Endothelial cell of hepatic sinusoid (primary cell): ENCODE results near the gene ASCL2.

Experiments used
- in situ Hi-C: cut with HindIII; loops from 2 replicates; pipeline ENCODE4 v1.10.0; 2017; ENCODE audit warnings: low sequenced_read_pairs

The ASCL2 gene

DNA sequence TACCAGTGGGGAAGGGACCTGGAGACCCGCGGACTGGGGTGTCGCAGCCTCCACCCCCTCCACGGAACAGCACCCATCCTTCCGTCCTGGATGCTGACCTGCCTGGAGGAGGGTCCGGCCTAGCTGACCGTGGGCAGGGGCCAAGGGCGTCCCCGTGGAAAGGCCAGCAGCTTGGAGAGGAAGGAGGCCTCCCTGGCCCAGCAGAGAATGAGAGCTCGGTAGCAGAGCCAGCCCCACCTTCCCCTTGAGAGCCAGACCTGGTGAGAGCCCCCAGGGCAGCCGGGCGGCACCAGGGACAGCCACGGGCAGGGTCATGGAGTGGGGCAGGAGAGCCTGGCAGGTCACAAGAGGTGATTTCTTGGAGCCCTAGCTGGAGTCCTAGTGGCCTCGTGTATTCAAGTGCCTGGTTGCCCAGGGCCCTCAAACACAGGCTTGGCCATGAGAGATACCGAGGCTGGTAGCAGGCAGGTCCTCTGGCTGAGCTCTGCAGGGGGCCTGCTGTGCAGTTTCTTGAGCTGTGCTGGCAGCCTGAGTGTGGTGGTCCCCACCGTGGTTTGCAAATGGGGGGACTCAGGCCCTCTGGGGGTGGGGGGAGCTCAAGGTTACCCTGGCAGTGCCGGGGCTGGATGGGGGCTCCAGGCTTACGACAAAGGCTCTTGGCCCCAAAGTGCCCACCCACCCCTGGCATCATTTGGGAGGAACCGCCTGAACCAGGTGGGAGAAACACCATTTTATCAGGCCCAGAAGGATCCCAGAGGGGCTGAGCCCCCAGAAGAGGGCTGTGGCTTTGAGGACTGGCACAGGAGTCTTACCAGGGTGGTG lies 39.1 kb upstream of the ASCL2 start:
- in situ Hi-C loops: no loop called here

DNA sequence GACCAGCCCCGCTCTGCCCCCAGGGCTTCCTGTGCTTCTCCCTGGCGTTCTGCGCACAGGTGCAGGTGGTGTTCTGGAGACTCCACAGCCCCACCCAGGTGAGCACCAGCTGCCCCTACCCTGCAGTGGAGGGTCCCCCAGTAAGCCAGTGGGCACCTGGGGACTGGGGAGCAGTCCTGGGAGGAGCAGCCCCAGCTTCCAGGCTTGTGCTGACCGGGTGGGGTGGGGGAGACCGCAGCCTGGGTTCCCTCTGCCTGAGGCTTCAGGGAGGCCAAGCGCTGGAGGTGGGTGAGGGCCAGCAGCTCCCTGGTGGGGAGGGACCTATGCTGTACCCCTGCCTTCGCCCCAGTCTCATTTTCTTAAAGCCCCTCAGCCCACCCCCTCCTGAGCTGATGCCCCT lies 38.3 kb upstream of the ASCL2 start:
- in situ Hi-C loops: no loop called here

DNA sequence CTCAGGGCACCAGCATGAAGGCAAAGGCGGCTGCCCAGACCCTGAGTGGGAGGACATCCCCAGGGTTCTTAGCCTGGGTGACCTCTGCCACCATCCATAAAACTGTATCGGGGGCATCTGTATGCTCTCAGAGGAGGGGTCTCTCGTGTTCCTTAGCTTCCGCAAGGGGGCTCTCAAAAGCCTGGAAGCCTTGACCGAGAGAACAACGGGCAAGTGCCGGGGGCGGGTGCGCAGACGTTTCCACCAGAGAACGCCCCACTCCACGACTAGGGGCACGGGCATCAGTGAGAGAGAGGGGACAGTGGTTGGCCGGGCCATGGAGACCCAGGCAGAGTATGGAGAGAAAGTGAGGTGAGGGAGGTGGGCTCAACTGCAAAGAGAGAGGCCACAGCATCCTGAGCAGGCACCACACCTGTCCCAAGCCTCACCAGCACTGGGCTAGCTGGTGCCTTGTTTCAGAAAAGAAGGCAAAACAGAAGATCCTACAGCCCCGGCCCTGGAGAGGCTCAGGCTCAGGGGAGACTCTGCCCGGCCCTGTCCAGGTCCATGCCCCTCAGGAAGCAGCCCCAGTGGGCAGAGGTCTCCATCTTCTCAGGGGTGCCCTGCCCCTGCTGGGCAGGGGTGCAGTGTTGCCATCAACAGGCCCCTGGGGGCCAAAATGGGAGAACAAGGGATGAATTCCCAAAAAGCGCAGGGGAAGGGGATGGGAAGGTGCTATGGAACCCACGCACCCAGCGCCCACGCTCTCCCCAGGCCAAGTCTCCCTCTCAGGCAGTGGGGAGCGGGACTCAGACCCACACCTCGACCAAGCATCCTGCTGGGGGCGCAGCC lies 37.3 kb upstream of the ASCL2 start:
- in situ Hi-C loops: no loop called here

DNA sequence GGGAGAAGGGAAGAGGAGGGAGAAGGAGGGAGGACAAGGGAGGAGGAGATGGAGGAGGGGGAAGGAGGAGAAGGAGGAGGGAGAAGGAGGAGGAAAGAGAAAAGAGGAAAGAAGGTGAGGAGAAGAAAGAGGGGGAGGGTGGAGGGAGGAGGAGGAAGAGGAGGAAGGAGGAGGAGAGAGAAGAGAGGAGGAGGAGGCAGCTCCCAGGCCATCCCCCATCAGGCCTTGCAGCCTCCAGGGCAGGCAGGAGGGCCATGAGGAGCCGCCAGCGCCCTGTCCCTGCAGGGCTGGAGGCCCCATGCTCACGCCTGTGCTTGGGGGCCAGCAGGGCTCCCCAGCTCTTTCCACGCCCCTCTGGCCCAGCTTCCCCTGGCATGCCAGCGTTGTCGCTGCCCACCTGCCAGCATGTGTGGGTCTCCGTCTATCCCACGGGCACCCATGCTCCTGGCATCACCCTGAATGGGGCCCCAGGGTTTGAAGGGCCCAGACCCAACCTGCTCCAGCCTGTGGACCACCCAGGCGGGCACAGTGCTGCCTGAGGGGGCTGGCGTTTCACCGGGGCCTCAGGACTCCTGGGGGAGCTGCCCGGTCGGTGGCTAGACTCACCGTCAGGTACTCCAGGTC lies 36.6 kb upstream of the ASCL2 start:
- in situ Hi-C loops: no loop called here

DNA sequence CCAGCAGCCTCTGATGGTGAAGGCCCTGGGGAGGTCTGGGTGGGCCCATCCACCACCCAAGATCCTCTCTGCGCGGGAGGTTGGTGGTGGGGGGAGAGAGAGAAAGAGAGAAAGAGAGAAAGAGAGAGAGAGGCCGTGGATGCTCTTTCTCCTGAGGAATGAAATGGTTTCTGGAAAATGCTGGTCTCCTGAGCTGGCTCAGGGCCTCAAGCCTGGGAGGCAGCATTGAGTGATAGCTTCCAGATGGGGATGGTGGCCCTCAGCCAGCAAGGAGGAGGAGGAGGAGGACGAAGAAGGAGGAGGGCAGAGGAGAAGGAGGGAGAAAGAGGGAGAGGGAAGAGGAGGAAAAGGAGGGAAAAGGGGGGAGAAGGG lies 36.0 kb upstream of the ASCL2 start:
- in situ Hi-C loops: no loop called here

DNA sequence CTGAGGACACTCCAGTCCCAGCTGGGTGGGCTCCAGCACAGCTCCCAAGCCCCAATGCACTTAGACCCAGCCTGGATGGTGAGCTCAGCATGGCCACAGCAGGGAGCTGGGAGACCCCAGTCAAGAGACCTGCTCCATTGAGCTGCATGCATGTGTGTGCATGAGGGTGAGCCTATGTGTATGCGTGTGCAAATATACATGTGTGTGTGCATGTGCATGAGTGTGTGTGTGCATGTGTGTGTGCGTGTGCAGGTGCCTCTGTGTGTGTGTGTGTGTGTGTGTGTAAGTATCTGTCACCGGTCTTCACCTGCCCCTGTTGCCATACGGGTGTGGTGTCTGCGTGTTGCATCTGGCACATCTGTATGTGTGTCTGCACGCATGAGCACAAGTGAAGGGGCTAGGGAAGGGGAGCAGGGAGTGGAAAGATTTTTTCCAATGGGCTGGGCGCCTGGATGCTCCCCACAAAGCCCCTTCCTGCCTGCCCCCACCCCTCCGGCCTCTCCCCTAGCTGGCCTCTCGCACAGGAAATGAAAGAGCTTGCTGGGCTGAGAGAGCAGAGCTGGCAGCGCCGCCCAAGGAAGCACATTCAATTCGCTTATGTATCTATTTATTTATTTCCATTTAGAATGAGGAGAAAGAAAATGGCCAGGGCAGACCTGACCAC lies 35.5 kb upstream of the ASCL2 start:
- in situ Hi-C loops: no loop called here

DNA sequence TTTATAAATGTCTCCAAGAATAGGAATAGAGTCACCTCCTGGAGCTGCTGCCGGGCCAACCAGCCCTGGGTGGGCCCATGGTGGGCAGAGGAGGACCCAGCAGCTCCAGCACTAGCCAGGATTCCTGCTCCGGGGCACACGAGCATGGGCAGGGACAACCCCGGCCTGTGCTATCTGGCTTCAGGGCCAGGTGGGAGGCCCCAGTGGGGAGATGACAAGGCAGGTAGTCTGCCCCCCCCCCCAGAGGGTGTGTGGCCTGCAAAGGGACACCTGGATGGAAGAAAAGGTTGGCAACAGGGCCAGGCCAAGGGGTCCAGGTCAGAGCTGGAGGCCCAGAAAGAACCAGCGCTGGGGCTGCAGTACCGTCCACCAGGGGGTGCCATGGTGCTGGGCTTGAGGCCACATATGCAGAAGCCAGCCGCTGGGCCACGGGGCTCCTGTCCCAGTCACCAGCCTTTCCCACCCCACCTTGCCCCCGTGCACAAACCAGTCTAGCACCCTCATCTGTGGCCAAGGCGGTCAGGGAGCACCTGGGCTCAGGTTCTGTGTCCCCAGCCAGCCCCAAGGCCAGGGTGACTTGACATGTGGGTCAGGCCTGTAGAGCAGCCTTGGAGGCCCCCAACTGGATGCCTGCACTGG lies 34.9 kb upstream of the ASCL2 start:
- in situ Hi-C loops: no loop called here

DNA sequence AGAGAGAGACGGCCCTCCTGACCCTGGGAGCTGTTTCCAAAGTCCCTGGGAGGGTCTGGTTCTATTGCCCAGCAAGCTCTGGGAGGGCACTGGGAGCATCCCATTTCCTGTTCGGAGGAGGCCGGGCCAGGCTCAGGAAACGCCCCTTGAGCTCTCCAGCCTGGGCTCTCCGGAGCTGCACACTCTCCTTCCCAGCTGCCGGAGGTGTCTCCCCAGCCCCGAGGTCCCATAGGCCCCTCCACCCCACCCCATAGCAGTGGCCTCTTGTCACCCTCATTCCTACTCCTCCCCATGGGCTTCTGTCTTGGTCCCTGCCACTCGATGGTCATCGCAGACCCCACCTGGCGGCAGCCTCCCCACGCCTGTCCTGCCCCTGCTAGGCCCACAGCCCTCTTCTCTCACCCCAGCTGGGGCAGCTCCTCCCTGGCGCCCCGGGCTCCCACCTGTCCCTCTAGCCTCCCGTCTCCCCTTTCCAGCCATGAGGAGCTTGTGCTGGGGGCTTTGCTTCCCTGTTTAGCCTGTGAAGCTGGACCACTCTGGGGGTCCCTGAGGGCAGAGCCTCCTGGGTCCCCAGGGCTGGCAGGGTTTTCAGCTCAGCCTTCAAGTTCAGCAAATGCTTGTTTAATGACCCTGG lies 34.2 kb upstream of the ASCL2 start:
- in situ Hi-C loops: no loop called here

DNA sequence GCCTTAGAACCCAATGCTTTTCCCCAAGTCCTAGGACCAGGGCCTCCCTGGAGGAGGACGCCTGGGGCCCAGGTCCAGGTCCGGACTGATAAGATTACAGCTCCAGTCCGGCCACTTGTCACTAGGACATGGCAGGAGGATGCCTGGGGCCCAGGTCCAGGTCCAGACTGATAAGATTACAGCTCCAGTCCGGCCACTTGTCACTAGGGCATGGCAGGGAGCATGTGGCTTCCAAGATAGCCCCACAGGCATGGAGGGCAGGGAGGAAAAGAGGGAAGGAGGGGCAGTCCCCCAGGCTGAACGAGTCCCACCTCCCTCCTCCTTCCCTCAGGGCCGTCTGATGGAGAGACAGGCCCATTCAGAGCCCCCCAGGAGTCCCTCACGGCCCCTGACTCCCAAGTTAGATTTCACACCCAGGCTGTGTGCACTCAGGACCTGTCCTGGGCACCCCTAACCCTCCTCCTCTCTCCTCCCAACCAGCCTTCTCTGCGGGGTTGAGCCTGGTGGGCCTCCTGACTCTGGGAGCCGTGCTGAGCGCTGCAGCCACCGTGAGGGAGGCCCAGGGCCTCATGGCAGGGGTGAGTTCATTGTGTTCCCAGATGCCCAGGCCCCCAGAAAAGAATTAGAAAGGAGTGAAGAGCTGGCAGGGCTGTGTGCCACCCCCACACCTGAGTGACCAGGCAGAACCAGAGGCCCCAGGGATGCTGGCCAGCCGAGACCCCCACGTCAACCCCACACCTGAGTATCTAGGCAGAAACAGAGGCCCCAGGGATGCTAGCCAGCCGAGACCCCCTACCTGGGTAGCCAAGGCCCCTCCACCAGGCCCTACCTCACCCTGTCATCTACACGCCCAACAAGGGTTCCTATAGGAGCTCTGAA lies 33.5 kb upstream of the ASCL2 start:
- in situ Hi-C loops: no loop called here

DNA sequence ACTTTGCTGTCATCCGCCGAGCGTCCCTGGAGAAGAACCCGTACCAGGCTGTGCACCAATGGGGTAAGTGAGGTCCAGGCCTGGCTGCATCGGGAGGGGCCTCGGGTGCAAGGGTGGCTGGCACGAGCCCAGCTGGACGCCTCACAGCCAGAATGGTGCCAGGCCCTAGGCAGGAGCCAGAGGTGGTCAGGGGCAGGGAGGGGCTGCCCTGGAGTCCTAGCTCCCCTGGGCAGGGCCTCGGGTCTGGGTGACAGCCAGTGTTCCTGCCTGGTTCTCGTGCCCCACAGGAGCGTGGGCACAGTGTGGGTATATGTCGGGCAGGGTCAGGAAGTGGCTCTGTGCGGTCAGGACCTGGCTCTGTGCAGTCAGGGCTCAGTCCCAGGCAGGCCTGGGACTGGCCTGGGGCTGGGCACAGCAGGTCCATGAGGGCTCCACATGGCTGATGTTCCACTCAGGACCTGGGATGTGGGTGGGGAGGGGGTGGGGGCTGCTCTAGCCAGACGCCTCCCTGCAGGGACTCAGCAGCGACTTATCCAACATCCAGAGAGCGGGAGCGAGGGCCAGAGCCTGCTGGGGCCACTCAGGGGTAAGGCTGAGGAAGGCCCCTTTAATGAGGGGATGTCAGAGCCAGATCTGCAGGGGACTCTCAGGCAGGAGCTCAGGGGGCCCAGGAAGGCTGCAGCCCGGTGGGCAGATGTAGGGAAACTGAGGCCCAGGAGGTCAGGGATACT lies 32.7 kb upstream of the ASCL2 start:
- in situ Hi-C loops: no loop called here

DNA sequence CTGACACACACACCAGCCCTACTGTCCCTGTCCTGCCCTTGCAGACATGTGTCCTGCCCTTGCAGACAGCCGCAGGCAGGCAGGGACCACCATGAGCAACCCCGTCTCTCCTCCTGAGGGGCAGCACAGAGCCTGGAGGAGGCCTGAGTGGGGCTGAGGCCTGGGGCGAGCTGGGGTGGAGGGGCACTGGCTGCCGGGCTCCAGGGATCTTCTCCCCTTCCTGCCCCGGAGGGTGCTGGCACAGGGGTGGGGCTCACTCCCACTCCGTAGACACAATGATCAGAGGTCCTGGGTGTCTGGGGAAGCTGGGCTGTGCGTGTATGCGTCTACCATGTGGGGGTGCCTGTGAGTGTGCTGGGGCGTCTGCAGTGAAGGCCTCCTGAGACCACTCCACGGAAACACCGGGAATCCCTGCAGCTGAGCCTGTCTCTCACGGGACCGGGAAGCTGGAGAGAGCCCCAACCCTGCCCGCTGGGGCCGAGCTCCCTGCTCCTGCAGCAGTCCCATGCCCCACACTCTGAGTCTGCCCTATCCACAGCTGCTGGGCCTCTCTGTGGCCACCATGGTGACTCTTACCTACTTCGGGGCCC lies 32.0 kb upstream of the ASCL2 start:
- in situ Hi-C loops: no loop called here

DNA sequence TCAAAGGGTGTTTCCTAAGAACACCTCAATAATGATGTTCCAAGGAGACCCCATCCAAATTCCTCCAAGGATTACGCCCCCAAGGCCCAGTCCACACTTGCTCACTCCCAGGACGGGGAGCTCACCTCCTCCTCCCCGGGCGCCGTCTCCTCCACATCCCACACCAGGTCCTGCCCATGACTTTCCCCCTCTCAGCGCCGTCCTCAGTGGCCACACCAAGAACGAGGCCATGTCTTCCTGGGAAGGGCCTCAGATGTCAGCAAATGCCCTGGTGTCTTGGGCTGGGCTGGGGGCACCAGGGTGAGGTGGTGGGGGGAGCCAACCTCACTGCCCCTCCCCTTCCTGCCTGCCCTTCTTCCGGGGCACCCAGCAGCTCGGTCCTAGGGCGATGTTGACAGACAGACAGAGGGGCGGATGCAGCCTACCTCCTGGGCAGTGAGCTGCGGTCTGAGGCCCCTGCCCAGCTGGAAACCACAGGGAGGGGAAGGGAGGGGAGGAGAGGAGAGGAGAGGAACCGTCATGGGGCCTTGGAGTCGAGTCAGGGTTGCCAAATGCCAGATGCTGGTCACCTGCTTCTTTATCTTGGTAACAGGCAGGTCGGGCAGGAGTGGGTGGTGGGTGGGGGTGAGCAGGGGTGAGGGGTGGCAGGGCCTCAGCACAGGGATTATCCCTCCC lies 31.4 kb upstream of the ASCL2 start, which contains the start of the genes C11orf21 and TSPAN32:
Gene C11orf21, minus strand, starts transcription at position 288 of the 675 bp plus-strand sequence. Its CDS starts 110 bp downstream, at position 178.
Gene TSPAN32, plus strand, starts transcription at position 383 of the 675 bp plus-strand sequence. Its CDS starts 137 bp downstream, at position 520.
- in situ Hi-C loops: no loop called here

DNA sequence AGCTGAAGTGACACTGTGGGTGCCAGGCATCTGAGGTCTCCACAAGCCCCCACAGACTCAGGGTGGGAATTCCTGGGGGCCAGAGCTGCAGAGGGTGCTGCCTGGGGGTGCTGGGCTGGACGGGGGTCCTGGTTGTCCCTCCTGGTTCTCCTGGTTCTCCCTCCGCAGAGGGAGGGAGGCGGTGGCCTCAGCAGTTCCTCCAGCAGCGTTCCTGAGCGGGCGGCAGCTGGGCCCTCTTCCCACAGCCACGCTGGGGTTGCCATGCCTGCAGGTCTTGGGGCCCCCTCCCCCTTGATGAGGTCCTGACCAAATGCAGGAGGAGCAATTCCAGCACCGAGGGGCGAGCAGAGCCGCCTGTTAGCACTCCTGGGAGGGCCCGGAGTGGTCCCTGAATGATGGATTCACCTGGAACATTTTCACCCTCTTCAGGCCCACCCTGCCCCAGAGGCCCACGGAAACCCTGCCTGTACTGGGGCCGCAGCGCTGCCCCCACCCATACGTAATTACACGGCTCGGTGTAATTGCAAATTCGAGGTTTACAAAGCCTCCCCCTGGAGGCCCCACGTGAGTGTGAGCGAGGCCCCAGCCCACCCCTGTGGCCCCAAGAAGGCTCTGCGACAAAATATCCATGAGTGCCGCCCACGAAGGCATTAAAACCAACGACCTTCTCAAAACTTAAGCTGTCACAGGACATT lies 30.7 kb upstream of the ASCL2 start:
- in situ Hi-C loops: no loop called here

DNA sequence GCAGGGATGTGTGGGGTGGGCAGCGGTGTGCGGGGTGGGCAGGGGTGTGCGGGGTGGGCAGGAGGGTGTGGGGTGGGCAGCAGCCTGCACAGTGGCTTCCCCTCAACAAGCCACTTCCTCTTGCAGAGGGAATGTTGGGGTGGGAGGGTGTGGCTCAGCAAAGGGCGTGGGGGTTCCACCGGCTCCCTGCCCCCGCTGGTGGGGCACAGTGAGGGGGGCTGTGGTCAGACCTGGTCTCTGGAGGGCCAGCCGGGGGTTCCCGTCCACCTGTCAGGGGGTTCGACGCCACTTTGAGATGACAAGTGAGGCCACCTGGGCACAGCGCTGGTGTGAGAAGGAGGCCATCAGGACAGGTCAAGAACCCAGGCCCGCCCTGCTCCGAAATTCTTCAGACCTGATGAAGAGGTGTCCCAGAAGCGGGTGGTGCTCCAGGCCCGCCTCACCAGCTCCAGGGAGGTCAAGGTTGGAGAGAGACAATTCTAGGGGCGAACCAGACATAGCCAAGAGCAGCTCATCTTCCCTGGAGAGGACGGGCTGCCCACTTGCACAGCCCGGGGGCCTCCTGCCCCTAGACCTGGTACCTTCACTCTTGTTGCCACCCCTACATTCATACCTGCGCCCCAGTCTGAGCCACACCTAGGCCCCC lies 30.0 kb upstream of the ASCL2 start:
- in situ Hi-C loops: no loop called here

DNA sequence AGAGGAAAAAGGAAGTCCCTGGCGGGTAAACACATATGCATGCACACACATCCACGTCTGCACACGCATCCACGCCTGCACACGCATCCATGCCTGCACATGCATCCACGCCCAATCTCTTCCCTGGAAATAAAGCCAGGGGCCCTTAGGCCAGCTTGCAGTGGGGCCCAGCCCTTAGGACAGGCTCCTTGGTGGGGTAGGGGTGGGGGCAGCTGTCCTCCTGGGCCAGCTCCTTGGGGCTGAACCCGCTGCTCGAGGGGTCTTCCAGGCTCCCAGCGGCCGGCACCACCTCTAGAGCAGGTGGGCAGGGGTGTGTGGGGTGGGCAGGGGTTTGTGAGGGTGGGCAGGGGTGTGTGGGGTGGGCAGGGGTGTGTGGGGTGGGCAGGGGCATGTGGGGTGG lies 29.4 kb upstream of the ASCL2 start:
- in situ Hi-C loops: loop anchor here (5.0 kb wide), 2 partner anchors 52 to 117 kb away; no protein-coding TSS in a partner anchor
